Activated CD4-positive, alpha-beta memory T cell treated with anti-CD3 and anti-CD28 coated beads for 36 hours (primary cell): ENCODE results near the gene TMEM19. TPM values are rescaled to one million over a fixed set of nuclear protein-coding genes. Genes with fewer than 3 reads are reported as not detected.

Source experiments
- CTCF ChIA-PET: fragments of 350-600 bp; sonication (Branson Sonifier 250); formaldehyde crosslinking; loops from one replicate; lab custom pipeline; 2021; ENCODE audit warnings: antibody characterized with exemption, inconsistent platforms; lab: Charles Lee
- POLR2A ChIA-PET: fragments of 350-600 bp; sonication (Branson Sonifier 250); formaldehyde crosslinking; loops from one replicate; lab custom pipeline; 2021; ENCODE audit warnings: antibody characterized with exemption; lab: Charles Lee
- DNase-seq: peaks from one replicate; pipeline ENCODE4 v3.0.0-alpha.2; 2020
- H3K27ac Mint-ChIP-seq: one replicate; pipeline ENCODE4 v1.8.0; 2021; ENCODE audit warnings: mixed read lengths
- H3K27me3 Mint-ChIP-seq: one replicate; pipeline ENCODE4 v1.8.0; 2021; ENCODE audit warnings: mixed read lengths
- H3K36me3 Mint-ChIP-seq: one replicate; pipeline ENCODE4 v1.8.0; 2021; ENCODE audit warnings: mixed read lengths
- H3K4me1 Mint-ChIP-seq: one replicate; pipeline ENCODE4 v1.8.0; 2021; ENCODE audit warnings: low read depth, mixed read lengths
- H3K4me3 Mint-ChIP-seq: one replicate; pipeline ENCODE4 v1.8.0; 2021; ENCODE audit warnings: mild to moderate bottlenecking, mixed read lengths
- H3K9me3 Mint-ChIP-seq: one replicate; pipeline ENCODE4 v1.8.0; 2021; ENCODE audit warnings: mixed read lengths
- intact Hi-C: fragments of 100-400 bp; cut with micrococcal nuclease; formaldehyde crosslinking; loops from one replicate; pipeline ENCODE4 v1.15.1; 2023
- total RNA-seq, 2 experiments: library from RNA; stranded (reverse); gene quantifications; one replicate each; pipeline ENCODE4 v1.2.3, GENCODE V29; 2021

TMEM19 gene
- total RNA-seq, 2 experiments from 2014 or later: 10.8 to 11.7 TPM

GRCh38 chr12:71719647-71720370 lies 33.9 kb downstream of the TMEM19 start:
- Mint-ChIP-seq H3K4me1 (no peaks in the 10 kb centered on the region), H3K9me3 (peaks cover 12% of the 10 kb centered on the region), H3K27ac (no peak overlapping the region), H3K27me3 (no peaks in the 10 kb centered on the region), H3K36me3 (no peaks in the 10 kb centered on the region), H3K4me3 (no peak overlapping the region)
- intact Hi-C loops: no loop called here
- POLR2A ChIA-PET: no interaction called here
- CTCF ChIA-PET: no interaction called here
- no peak for DNase-seq

GRCh38 chr12:71721783-71722505 lies 36.1 kb downstream of the TMEM19 start:
- CTCF ChIA-PET: no interaction called here
- intact Hi-C loops: no loop called here
- no peak for DNase-seq
- no peak overlapping the region for H3K27ac Mint-ChIP-seq
- POLR2A ChIA-PET: no interaction called here
- H3K9me3 Mint-ChIP-seq: no peaks in the 10 kb centered on the region
- H3K27me3 Mint-ChIP-seq: no peaks in the 10 kb centered on the region
- no peak overlapping the region for H3K4me3 Mint-ChIP-seq
- no peaks in the 10 kb centered on the region for H3K4me1 Mint-ChIP-seq
- H3K36me3 Mint-ChIP-seq: no peaks in the 10 kb centered on the region

GRCh38 chr12:71725011-71725410 lies 39.1 kb downstream of the TMEM19 start:
- Mint-ChIP-seq H3K4me1 (no peaks in the 10 kb centered on the region), H3K27ac (no peak overlapping the region), H3K4me3 (no peak overlapping the region), H3K9me3 (no peaks in the 10 kb centered on the region), H3K36me3 (no peaks in the 10 kb centered on the region), H3K27me3 (no peaks in the 10 kb centered on the region)
- intact Hi-C loops: no loop called here
- POLR2A ChIA-PET: no interaction called here
- CTCF ChIA-PET: no interaction called here
- no peak for DNase-seq

- Mint-ChIP-seq H3K27ac (no peak overlapping the region), H3K27me3 (no peaks in the 10 kb centered on the region), H3K36me3 (no peaks in the 10 kb centered on the region), H3K4me3 (no peak overlapping the region), H3K9me3 (no peaks in the 10 kb centered on the region), H3K4me1 (no peaks in the 10 kb centered on the region)
- no peak for DNase-seq
- ChIA-PET CTCF (no interaction called here), POLR2A (no interaction called here)
- intact Hi-C loops: no loop called here
Observed at GRCh38 chr12:71726548-71726947, 40.7 kb downstream of the TMEM19 start.

- no peaks in the 10 kb centered on the region for H3K36me3 Mint-ChIP-seq
- H3K27ac Mint-ChIP-seq: no peak overlapping the region
- H3K4me1 Mint-ChIP-seq: no peaks in the 10 kb centered on the region
- POLR2A ChIA-PET: no interaction called here
- DNase-seq: peak; percentile 16
- H3K4me3 Mint-ChIP-seq: no peak overlapping the region
- CTCF ChIA-PET: no interaction called here
- intact Hi-C loops: no loop called here
- H3K27me3 Mint-ChIP-seq: no peaks in the 10 kb centered on the region
- H3K9me3 Mint-ChIP-seq: no peaks in the 10 kb centered on the region
Observed at GRCh38 chr12:71727958-71728357, 42.1 kb downstream of the TMEM19 start.

- DNase-seq: no peak
- Mint-ChIP-seq H3K4me3 (no peak overlapping the region), H3K27ac (no peak overlapping the region), H3K27me3 (no peaks in the 10 kb centered on the region), H3K36me3 (no peaks in the 10 kb centered on the region), H3K4me1 (no peaks in the 10 kb centered on the region), H3K9me3 (no peaks in the 10 kb centered on the region)
- intact Hi-C loops: no loop called here
- ChIA-PET CTCF (interaction anchor here (1.3 kb wide), 1 partner anchor 16 kb away, joined by 4 read pairs; no protein-coding TSS in a partner anchor), POLR2A (no interaction called here)
Observed at GRCh38 chr12:71730936-71731335, 45.1 kb downstream of the TMEM19 start.

- H3K4me1 Mint-ChIP-seq: no peaks in the 10 kb centered on the region
- no peaks in the 10 kb centered on the region for H3K27me3 Mint-ChIP-seq
- H3K4me3 Mint-ChIP-seq: no peak overlapping the region
- no peaks in the 10 kb centered on the region for H3K36me3 Mint-ChIP-seq
- H3K9me3 Mint-ChIP-seq: no peaks in the 10 kb centered on the region
- no peak overlapping the region for H3K27ac Mint-ChIP-seq
- no peak for DNase-seq
- intact Hi-C loops: no loop called here
- ChIA-PET POLR2A (no interaction called here), CTCF (interaction anchor here (1.3 kb wide), 1 partner anchor 15 kb away, joined by 4 read pairs; no protein-coding TSS in a partner anchor)
Observed at GRCh38 chr12:71731439-71732356, 45.8 kb downstream of the TMEM19 start.

- no peaks in the 10 kb centered on the region for H3K36me3 Mint-ChIP-seq
- no peaks in the 10 kb centered on the region for H3K4me1 Mint-ChIP-seq
- H3K4me3 Mint-ChIP-seq: no peak overlapping the region
- no peak overlapping the region for H3K27ac Mint-ChIP-seq
- no peaks in the 10 kb centered on the region for H3K27me3 Mint-ChIP-seq
- intact Hi-C loops: no loop called here
- POLR2A ChIA-PET: no interaction called here
- H3K9me3 Mint-ChIP-seq: no peaks in the 10 kb centered on the region
- no peak for DNase-seq
- CTCF ChIA-PET: interaction anchor here (1.3 kb wide), 1 partner anchor 15 kb away, joined by 4 read pairs; no protein-coding TSS in a partner anchor
Observed at GRCh38 chr12:71732357-71732712, 46.5 kb downstream of the TMEM19 start.

- H3K36me3 Mint-ChIP-seq: no peaks in the 10 kb centered on the region
- no peak overlapping the region for H3K27ac Mint-ChIP-seq
- H3K9me3 Mint-ChIP-seq: no peaks in the 10 kb centered on the region
- H3K4me1 Mint-ChIP-seq: no peaks in the 10 kb centered on the region
- H3K27me3 Mint-ChIP-seq: no peaks in the 10 kb centered on the region
- no peak overlapping the region for H3K4me3 Mint-ChIP-seq
- POLR2A ChIA-PET: no interaction called here
- DNase-seq: no peak
- intact Hi-C loops: no loop called here
- CTCF ChIA-PET: interaction anchor here (3.3 kb wide), 1 partner anchor 10 kb away, joined by 18 read pairs; no protein-coding TSS in a partner anchor
Observed at GRCh38 chr12:71737197-71737596, 51.3 kb downstream of the TMEM19 start.

- H3K9me3 Mint-ChIP-seq: no peaks in the 10 kb centered on the region
- CTCF ChIA-PET: interaction anchor here (1.1 kb wide), 1 partner anchor 327 kb away, joined by 4 read pairs; no protein-coding TSS in a partner anchor
- intact Hi-C loops: no loop called here
- peaks cover 2% of the 10 kb centered on the region for H3K4me1 Mint-ChIP-seq
- H3K27me3 Mint-ChIP-seq: no peaks in the 10 kb centered on the region
- H3K36me3 Mint-ChIP-seq: no peaks in the 10 kb centered on the region
- POLR2A ChIA-PET: no interaction called here
- H3K4me3 Mint-ChIP-seq: no peak overlapping the region
- no peak for DNase-seq
- no peak overlapping the region for H3K27ac Mint-ChIP-seq
Observed at GRCh38 chr12:71742998-71743397, 57.1 kb downstream of the TMEM19 start.

GRCh38 chr12:71744522-71745300 lies 58.8 kb downstream of the TMEM19 start:
- H3K9me3 Mint-ChIP-seq: no peaks in the 10 kb centered on the region
- POLR2A ChIA-PET: interaction anchor here (0.8 to 1.7 kb wide), 2 partner anchors 10 to 81 kb away, joined by 3 to 5 read pairs; partner anchors contain the start of genes RAB21, THAP2 and ZFC3H1
- intact Hi-C loops: loop anchor here (5.0 kb wide), 2 partner anchors 1012 to 1152 kb away; no protein-coding TSS in a partner anchor
- H3K27ac Mint-ChIP-seq: no peak overlapping the region
- H3K4me3 Mint-ChIP-seq: no peak overlapping the region
- CTCF ChIA-PET: interaction anchor here (0.9 to 8.3 kb wide), 3 partner anchors 58 to 329 kb away, joined by 3 to 132 read pairs (median 4); partner anchors contain the start of gene TMEM19
- DNase-seq: no peak
- peaks cover 2% of the 10 kb centered on the region for H3K4me1 Mint-ChIP-seq
- H3K27me3 Mint-ChIP-seq: no peaks in the 10 kb centered on the region
- no peaks in the 10 kb centered on the region for H3K36me3 Mint-ChIP-seq
